Measurements from ENCODE around the gene SAMMSON. TPM values are rescaled to one million over a fixed set of nuclear protein-coding genes. Genes with fewer than 3 reads are reported as not detected.

Gene SAMMSON
- total and polyA plus RNA-seq, 2 experiments from 2014 or later = not detected

GRCh38 chr3:70096376-70097066 is 97.0 kb downstream of the SAMMSON start:
- Histone ChIP-seq H3K9me2 (ENCODE audit: insufficient read depth) (no peaks in the 10 kb centered on the region), H3K27ac (ENCODE audit: low read depth) (no peak overlapping the region), H3K4me2 (no peak overlapping the region), H4K20me1 (replicated peaks; ENCODE audit: insufficient read depth) (no peaks in the 10 kb centered on the region), H3K79me2 (replicated peaks; ENCODE audit: insufficient read depth) (no peaks in the 10 kb centered on the region), H2AFZ (0 out of 2 replicates have a peak overlapping the region, but pooled peaks have one; percentile 8), H3K4me3 (no peak overlapping the region), H3K36me3 (ENCODE audit: insufficient read depth) (no peaks in the 10 kb centered on the region), H3F3A (replicated peaks; ENCODE audit: low read depth) (no peaks in the 10 kb centered on the region), H3K27me3 (ENCODE audit: insufficient read depth) (no peaks in the 10 kb centered on the region), H3K4me1 (ENCODE audit: insufficient read depth) (no peaks in the 10 kb centered on the region)
- no peak for DNase-seq (ENCODE audit: low spot score)
- no peaks in the 10 kb centered on the region for H3K4me1 Mint-ChIP-seq
- H3K36me3 Mint-ChIP-seq (ENCODE audit: low read depth) = peaks cover 3% of the 10 kb centered on the region; the same call in 2 of the 3 replicates
- H3K27ac Mint-ChIP-seq = no peak overlapping the region
- no peak for ATAC-seq
- no peak overlapping the region for H3K4me3 Mint-ChIP-seq
- H3K27me3 Mint-ChIP-seq (ENCODE audit: insufficient read depth, low read depth, poor library complexity) = no peaks in the 10 kb centered on the region
- H3K9me3 Mint-ChIP-seq = no peaks in the 10 kb centered on the region; the same call in 2 of the 3 replicates
- no peak for TF ChIP-seq JUNB (IDR thresholded peaks at IDR 0.05; ENCODE audit: unreplicated experiment)
- TF ChIP-seq EZH2phosphoT487 (IDR thresholded peaks at IDR 0.05; ENCODE audit: unreplicated experiment) = no peak
- TF ChIP-seq REST (IDR thresholded peaks at IDR 0.05; ENCODE audit: unreplicated experiment) = no peak
- no peak for TF ChIP-seq EZH2 (IDR thresholded peaks at IDR 0.05; ENCODE audit: low read depth, unreplicated experiment)
- TF ChIP-seq POLR2AphosphoS5 (IDR thresholded peaks at IDR 0.05; ENCODE audit: low read depth) = no peak

GRCh38 chr3:70097084-70097483 is 97.6 kb downstream of the SAMMSON start:
- 0 out of 2 replicates have a peak, but pooled peaks cover 1% of the 10 kb centered on the region for H3K9me2 ChIP-seq (ENCODE audit: insufficient read depth)
- no peaks in the 10 kb centered on the region for H3K4me1 ChIP-seq (ENCODE audit: insufficient read depth)
- H2AFZ ChIP-seq = 0 out of 2 replicates have a peak overlapping the region, but pooled peaks have one; percentile 8
- H3K4me3 ChIP-seq = no peak overlapping the region
- Mint-ChIP-seq H3K27me3 (ENCODE audit: insufficient read depth, low read depth, poor library complexity) (no peaks in the 10 kb centered on the region), H3K4me1 (no peaks in the 10 kb centered on the region), H3K27ac (no peak overlapping the region), H3K36me3 (ENCODE audit: low read depth) (peaks cover 3% of the 10 kb centered on the region; the same call in 2 of the 3 replicates), H3K4me3 (no peak overlapping the region), H3K9me3 (no peaks in the 10 kb centered on the region; the same call in 2 of the 3 replicates)
- no peaks in the 10 kb centered on the region for H3K79me2 ChIP-seq (replicated peaks; ENCODE audit: insufficient read depth)
- no peak overlapping the region for H3K4me2 ChIP-seq
- no peaks in the 10 kb centered on the region for H3F3A ChIP-seq (replicated peaks; ENCODE audit: low read depth)
- DNase-seq (ENCODE audit: low spot score) (no peak), ATAC-seq (no peak)
- H3K27ac ChIP-seq (ENCODE audit: low read depth) = no peak overlapping the region
- no peaks in the 10 kb centered on the region for H3K27me3 ChIP-seq (ENCODE audit: insufficient read depth)
- TF ChIP-seq, protein P1, sequence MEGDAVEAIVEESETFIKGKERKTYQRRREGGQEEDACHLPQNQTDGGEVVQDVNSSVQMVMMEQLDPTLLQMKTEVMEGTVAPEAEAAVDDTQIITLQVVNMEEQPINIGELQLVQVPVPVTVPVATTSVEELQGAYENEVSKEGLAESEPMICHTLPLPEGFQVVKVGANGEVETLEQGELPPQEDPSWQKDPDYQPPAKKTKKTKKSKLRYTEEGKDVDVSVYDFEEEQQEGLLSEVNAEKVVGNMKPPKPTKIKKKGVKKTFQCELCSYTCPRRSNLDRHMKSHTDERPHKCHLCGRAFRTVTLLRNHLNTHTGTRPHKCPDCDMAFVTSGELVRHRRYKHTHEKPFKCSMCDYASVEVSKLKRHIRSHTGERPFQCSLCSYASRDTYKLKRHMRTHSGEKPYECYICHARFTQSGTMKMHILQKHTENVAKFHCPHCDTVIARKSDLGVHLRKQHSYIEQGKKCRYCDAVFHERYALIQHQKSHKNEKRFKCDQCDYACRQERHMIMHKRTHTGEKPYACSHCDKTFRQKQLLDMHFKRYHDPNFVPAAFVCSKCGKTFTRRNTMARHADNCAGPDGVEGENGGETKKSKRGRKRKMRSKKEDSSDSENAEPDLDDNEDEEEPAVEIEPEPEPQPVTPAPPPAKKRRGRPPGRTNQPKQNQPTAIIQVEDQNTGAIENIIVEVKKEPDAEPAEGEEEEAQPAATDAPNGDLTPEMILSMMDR (conservative IDR thresholded peaks at IDR 0.05; ENCODE audit: low read depth in 2 of 2) = peak; percentile 16 to 49; a peak in 3 of 4 replicates
- no peak for TF ChIP-seq NANOG (IDR thresholded peaks at IDR 0.05; ENCODE audit: borderline replicate concordance)
- no peak for TF ChIP-seq POLR2AphosphoS5 (IDR thresholded peaks at IDR 0.05; ENCODE audit: low read depth)
- no peak for TF ChIP-seq STAT1 (IDR thresholded peaks at IDR 0.05; ENCODE audit: unreplicated experiment)
- H3K36me3 ChIP-seq (ENCODE audit: insufficient read depth) = no peaks in the 10 kb centered on the region
- H4K20me1 ChIP-seq (replicated peaks; ENCODE audit: insufficient read depth) = no peaks in the 10 kb centered on the region

Data from GM23338 (cell line).